SH-SY5Y (cell line): ENCODE measurements around the gene RNF123.

Experiments
- GATA2 ChIP-seq: IDR thresholded peaks from 2 replicates; pipeline ENCODE4 v1.6.1; 2011; ENCODE audit warnings: mild to moderate bottlenecking, low read depth, low read length
- GATA3 ChIP-seq: IDR thresholded peaks from 2 replicates; pipeline ENCODE4 v1.6.1; 2011; ENCODE audit warnings: low read depth, mild to moderate bottlenecking, low read length, moderate library complexity

- TF ChIP-seq GATA2 (no peak), GATA3 (no peak)
Measured at GRCh38 chr3:49668414-49668797, 21.0 kb upstream of the RNF123 start.
